ENCODE results near the gene AGPAT4.

- TF ChIP-seq, protein P1, sequence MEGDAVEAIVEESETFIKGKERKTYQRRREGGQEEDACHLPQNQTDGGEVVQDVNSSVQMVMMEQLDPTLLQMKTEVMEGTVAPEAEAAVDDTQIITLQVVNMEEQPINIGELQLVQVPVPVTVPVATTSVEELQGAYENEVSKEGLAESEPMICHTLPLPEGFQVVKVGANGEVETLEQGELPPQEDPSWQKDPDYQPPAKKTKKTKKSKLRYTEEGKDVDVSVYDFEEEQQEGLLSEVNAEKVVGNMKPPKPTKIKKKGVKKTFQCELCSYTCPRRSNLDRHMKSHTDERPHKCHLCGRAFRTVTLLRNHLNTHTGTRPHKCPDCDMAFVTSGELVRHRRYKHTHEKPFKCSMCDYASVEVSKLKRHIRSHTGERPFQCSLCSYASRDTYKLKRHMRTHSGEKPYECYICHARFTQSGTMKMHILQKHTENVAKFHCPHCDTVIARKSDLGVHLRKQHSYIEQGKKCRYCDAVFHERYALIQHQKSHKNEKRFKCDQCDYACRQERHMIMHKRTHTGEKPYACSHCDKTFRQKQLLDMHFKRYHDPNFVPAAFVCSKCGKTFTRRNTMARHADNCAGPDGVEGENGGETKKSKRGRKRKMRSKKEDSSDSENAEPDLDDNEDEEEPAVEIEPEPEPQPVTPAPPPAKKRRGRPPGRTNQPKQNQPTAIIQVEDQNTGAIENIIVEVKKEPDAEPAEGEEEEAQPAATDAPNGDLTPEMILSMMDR (IDR thresholded peaks at IDR 0.05; ENCODE audit: low read length): no peak
- TF ChIP-seq EZH2 (optimal IDR thresholded peaks at IDR 0.05; ENCODE audit: low read depth, low read length) (no peak), EZH2phosphoT487 (IDR thresholded peaks at IDR 0.05; ENCODE audit: low read length) (no peak)
Observed at GRCh38 chr6:161105408-161105807, 168.5 kb downstream of the AGPAT4 start.
